ENCODE measurements around the gene CALML3. TPM values are rescaled to one million over a fixed set of nuclear protein-coding genes. Genes with fewer than 3 reads are reported as not detected.

Gene CALML3
- total RNA-seq, 1 donor from 2014 or later: not detected

DNA sequence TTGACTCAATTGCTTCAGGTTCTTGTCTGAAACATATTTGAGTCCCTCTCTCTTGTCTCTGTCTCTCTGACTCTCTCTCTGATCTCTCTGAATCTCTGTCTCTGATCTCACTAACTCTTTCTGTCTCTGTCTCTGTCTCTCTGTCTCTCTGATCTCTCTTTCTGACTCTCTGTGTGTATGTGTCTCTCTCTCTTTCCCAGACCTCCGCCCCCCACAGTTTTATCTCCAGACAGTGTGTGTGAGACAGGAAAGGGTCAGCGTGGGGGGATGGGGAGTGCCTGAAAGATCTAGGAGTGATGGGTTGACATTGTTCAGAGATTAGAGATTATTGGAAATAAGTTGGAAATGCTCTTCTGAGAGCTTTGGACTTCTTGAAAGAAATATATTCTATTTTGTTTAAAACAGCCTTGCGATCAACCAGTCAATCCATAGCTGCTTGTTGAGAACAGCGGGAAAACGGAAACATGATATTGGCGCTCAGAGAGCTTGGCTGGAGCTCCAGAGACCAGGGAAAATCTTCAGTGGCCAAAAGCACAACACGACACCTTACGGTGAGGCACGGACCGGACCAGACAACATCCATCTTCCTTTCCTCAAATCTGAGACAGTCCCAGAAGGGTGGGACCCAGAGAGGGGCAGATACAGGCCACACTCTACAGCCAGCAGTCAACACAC is 35.5 kb downstream of the CALML3 start:
- TF ChIP-seq, protein P1, sequence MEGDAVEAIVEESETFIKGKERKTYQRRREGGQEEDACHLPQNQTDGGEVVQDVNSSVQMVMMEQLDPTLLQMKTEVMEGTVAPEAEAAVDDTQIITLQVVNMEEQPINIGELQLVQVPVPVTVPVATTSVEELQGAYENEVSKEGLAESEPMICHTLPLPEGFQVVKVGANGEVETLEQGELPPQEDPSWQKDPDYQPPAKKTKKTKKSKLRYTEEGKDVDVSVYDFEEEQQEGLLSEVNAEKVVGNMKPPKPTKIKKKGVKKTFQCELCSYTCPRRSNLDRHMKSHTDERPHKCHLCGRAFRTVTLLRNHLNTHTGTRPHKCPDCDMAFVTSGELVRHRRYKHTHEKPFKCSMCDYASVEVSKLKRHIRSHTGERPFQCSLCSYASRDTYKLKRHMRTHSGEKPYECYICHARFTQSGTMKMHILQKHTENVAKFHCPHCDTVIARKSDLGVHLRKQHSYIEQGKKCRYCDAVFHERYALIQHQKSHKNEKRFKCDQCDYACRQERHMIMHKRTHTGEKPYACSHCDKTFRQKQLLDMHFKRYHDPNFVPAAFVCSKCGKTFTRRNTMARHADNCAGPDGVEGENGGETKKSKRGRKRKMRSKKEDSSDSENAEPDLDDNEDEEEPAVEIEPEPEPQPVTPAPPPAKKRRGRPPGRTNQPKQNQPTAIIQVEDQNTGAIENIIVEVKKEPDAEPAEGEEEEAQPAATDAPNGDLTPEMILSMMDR (conservative IDR thresholded peaks at IDR 0.05): no peak
- Mint-ChIP-seq H3K27ac (peak overlapping the region; percentile 73), H3K27me3 (no peaks in the 10 kb centered on the region), H3K36me3 (no peaks in the 10 kb centered on the region), H3K9me3 (no peaks in the 10 kb centered on the region), H3K4me1 (ENCODE audit: unreplicated experiment) (peaks cover 39% of the 10 kb centered on the region), H3K4me3 (peak overlapping the region; percentile 14)
- DNase-seq (ENCODE audit: extremely low spot score, unreplicated experiment): no peak

DNA sequence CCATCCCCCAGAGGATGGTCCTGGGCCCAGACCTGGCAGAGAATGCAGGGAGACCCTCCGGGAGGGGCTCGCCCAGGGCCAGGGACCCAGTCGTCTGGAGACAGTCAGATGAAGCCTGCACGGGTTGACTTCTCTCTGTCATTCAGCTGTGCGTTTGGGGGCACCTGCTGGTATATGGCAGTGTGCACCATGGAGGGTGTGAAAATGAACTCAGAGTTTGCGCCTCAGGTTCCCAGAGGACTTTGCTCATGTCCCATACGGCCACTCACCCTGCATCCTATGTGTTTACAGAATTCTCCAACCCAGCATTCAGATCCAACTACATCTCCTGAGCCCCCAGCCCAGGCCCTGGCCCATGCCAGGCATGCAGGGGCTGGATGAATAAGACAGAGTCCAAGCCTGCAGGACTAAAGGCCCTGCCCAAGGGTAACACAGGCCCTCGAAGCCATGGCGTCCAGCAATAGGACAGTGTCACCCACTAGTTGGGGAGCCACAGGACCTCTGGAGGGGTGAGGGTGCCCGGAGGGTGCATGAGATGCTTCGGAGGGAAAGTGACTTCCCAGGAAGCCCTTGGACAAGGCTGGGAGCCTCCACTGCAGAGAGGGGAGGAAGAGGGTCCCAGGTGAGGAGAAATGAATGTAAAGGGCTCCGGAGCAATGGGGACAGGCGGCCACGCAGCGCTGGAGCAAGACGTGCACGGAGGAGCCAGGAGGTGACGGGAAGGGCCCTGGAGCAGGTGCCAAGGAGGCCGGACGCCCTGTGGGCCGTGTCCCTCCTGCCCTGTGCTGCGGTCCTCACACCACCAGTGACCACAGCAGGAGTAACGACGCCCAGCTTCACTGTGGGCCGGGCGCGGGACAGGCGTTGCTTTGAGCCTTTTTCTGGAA is 36.3 kb downstream of the CALML3 start:
- no peak overlapping the region for H3K27ac Mint-ChIP-seq
- peaks cover 46% of the 10 kb centered on the region for H3K4me1 Mint-ChIP-seq (ENCODE audit: unreplicated experiment)
- no peaks in the 10 kb centered on the region for H3K36me3 Mint-ChIP-seq
- H3K4me3 Mint-ChIP-seq: no peak overlapping the region
- H3K9me3 Mint-ChIP-seq: no peaks in the 10 kb centered on the region
- DNase-seq (ENCODE audit: extremely low spot score, unreplicated experiment): no peak
- H3K27me3 Mint-ChIP-seq: no peaks in the 10 kb centered on the region
- TF ChIP-seq, protein P1 (conservative IDR thresholded peaks at IDR 0.05): no peak

DNA sequence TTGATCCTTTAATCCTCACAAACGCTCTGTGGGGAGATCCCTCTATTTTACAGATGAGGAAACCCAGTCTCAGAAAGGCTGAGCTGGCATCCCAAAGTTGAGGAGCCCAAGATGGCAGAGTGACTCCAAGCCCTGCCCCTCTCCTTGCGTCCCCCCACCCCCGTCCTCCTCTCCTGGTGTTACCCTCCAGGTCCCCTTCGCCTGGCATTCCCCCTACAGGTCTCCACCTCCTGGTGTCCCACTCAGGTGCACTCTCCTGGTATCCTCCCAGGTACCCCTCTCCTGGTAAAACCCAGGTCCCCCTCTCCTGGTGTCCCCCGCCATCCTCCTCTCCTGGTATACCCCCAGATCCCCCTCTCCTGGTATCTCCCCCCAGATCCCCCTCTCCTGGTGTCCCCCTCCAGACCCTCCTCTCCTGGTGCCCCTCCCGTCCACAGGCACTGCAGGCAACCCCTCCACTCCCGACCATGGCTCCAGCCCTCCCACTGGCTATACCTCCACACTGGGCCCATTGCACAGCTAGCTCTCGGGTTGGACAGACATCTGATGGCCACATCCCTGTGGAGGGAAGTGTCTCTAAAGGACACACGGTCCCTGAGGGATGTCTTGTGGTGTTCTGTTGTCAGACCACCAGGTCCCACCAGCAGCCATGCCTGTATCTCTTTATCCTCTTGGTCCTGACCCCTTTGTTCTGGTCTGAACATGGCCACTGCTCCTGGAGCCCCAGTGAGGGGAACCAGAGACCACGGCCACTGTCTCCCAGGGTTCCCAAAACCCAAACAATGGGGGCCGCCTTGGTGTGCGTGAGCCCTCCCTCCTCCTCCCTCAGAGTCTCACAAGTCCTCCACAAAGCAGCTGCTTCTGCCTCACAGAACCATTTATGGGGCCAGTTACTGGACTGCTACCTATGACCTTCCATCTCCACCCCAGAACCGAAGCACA is 37.2 kb downstream of the CALML3 start:
- peak overlapping the region; percentile 8 for H3K4me3 Mint-ChIP-seq
- DNase-seq (ENCODE audit: extremely low spot score, unreplicated experiment): no peak
- H3K4me1 Mint-ChIP-seq (ENCODE audit: unreplicated experiment): peaks cover 53% of the 10 kb centered on the region
- no peak overlapping the region for H3K27ac Mint-ChIP-seq
- TF ChIP-seq, protein P1 (conservative IDR thresholded peaks at IDR 0.05): no peak
- no peaks in the 10 kb centered on the region for H3K36me3 Mint-ChIP-seq
- H3K27me3 Mint-ChIP-seq: no peaks in the 10 kb centered on the region
- H3K9me3 Mint-ChIP-seq: no peaks in the 10 kb centered on the region

DNA sequence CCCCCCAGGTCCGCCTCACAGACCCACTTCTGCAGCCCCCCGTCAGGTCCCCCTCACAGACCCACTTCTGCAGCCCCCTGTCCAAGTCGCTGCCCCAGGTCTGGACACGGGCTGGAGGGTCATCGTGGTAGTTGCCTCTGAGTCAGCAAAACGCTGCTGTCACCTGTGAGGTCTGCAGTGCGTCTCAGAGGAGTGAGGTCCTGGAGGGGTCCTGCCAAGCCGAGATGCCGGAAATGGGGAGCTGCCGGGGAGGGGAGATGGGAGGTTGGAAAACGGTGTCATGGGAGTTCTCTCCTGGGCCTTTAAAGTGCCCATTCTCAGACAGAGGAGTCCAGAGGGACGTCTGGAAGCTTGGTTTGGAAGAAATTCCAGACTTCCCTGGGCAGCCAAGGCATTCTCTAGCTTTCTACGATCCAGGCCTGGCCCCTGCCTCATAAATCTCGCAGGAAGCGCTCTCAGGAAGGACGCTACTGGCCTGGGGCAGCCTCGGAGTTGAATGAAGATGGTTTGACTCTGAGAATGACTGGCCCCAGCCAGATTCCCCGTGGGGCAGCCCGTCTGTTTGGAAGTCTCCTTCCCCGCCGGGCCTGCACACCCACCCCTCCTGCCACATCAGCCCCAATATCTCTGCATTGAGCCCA is 38.7 kb downstream of the CALML3 start:
- H3K4me1 Mint-ChIP-seq (ENCODE audit: unreplicated experiment): peaks cover 53% of the 10 kb centered on the region
- DNase-seq (ENCODE audit: extremely low spot score, unreplicated experiment): no peak
- H3K4me3 Mint-ChIP-seq: no peak overlapping the region
- no peaks in the 10 kb centered on the region for H3K36me3 Mint-ChIP-seq
- no peaks in the 10 kb centered on the region for H3K27me3 Mint-ChIP-seq
- TF ChIP-seq, protein P1 (conservative IDR thresholded peaks at IDR 0.05): no peak
- H3K9me3 Mint-ChIP-seq: no peaks in the 10 kb centered on the region
- no peak overlapping the region for H3K27ac Mint-ChIP-seq

DNA sequence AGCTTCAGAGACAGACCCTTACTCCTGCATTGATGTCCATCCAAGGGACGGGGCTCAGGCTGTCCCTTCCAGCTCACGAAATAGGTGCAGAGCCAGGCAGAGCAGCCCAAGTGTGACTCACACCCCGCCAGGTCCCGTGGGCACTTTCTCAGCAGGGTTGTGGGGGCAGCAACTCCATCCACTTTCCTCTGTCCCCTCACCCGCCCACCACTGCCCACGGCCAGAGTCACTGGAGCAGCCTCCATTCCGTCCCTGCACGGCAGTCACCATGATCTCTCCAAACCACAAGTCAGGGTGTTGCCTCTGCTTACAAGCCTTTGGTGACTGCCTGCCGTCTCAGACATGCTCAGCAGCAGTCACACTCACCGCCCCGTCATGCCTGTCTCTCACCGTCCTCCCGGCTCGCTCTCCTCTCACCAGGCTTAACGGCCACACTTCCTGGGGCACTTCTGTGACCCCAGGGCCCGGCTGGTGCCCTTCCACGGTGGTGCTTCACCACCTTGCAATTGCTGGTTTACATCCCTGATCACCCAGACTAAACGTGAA is 39.3 kb downstream of the CALML3 start:
- H3K4me3 Mint-ChIP-seq: no peak overlapping the region
- H3K4me1 Mint-ChIP-seq (ENCODE audit: unreplicated experiment): peaks cover 53% of the 10 kb centered on the region
- H3K9me3 Mint-ChIP-seq: no peaks in the 10 kb centered on the region
- no peaks in the 10 kb centered on the region for H3K36me3 Mint-ChIP-seq
- no peak overlapping the region for H3K27ac Mint-ChIP-seq
- no peaks in the 10 kb centered on the region for H3K27me3 Mint-ChIP-seq
- TF ChIP-seq, protein P1 (conservative IDR thresholded peaks at IDR 0.05): no peak
- DNase-seq (ENCODE audit: extremely low spot score, unreplicated experiment): no peak
